Measurements from ENCODE around the gene CTNNA3. TPM values are rescaled to one million over a fixed set of nuclear protein-coding genes. Genes with fewer than 3 reads are reported as not detected.

Gene CTNNA3
- total RNA-seq, 4 donors from 2014 or later: 0.04 to 0.19 (median 0.11) TPM

DNA sequence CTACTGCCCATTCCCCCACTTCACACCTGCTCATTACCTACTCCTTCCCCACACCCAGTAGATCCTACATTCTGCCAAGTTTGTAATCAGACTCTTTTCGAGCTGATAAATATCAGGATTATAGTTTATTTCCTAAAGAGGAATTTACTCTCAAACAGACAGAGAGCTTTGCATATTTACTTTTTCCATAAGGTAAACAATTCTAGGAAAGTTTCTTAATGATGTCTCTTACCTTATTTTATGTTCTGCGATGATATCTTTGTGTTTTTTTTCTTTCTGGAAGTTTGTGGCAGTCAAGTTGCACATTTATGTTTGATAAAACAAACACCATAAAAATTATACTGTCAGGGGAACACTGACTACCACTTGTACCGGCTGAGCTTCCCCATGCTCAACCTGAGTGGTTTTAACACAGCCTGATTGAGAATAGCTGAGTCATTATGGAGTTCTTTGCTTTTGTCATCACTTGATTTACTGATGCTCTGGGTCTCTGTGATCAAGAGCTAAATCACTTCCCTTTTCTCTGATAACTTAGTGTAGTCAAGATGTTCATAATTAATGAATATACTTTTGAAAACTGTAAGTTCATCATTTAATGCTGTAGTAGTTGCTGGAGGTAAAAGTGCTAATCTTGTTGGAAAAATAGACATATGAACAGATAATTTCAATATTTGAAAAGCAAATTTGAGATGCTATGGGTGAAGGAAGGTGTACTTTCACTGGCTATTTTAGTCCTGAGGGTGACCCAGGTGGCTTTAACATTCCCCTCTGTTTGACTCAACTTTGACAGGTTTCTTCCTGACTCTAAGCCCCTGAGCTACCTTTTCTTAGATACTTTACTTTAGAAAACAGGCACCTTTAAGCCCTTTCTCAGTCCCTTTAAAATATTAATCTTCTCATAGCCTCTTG is 1804.7 kb downstream of the CTNNA3 start:
- intact Hi-C loops (cut with DNase I; ENCODE audit: low total_unique reads): no loop called here
- no peak for TF ChIP-seq POLR2A (IDR thresholded peaks at IDR 0.05)
- TF ChIP-seq, protein P1, sequence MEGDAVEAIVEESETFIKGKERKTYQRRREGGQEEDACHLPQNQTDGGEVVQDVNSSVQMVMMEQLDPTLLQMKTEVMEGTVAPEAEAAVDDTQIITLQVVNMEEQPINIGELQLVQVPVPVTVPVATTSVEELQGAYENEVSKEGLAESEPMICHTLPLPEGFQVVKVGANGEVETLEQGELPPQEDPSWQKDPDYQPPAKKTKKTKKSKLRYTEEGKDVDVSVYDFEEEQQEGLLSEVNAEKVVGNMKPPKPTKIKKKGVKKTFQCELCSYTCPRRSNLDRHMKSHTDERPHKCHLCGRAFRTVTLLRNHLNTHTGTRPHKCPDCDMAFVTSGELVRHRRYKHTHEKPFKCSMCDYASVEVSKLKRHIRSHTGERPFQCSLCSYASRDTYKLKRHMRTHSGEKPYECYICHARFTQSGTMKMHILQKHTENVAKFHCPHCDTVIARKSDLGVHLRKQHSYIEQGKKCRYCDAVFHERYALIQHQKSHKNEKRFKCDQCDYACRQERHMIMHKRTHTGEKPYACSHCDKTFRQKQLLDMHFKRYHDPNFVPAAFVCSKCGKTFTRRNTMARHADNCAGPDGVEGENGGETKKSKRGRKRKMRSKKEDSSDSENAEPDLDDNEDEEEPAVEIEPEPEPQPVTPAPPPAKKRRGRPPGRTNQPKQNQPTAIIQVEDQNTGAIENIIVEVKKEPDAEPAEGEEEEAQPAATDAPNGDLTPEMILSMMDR (IDR thresholded peaks at IDR 0.05): no peak
- 47 to 51% methylated on average over 3 of the region's 3 CpGs for whole genome bisulfite sequencing, 2 donors
- no peak for DNase-seq (ENCODE audit: low spot score in 2 of 2)
- H3K4me3 ChIP-seq (ENCODE audit: low read depth, poor library complexity, severe bottlenecking): no peak overlapping the region

DNA sequence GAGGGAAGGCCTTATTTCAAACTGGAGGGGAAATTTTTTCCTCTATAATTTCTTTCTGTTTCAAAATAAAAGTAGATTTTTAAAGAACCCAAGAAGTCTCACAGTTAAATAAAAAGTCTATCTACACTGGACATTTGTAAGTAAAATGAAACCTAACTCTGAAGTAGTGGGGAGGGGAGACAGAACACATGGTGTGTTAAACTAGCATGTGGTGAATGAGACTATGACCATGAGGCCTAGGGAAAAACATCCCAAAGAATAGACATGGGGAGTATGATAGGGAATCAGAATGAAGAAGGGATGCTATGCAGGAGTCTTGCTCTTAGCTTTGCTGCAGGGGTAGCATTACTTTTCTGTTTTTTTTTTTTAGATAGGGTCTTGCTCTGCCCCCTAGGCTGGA is 1831.5 kb downstream of the CTNNA3 start:
- no peak for DNase-seq (ENCODE audit: low spot score in 2 of 2)
- intact Hi-C loops (cut with DNase I; ENCODE audit: low total_unique reads): no loop called here
- TF ChIP-seq POLR2A (IDR thresholded peaks at IDR 0.05): no peak
- TF ChIP-seq, protein P1 (IDR thresholded peaks at IDR 0.05): no peak
- H3K4me3 ChIP-seq (ENCODE audit: low read depth, poor library complexity, severe bottlenecking): no peak overlapping the region

DNA sequence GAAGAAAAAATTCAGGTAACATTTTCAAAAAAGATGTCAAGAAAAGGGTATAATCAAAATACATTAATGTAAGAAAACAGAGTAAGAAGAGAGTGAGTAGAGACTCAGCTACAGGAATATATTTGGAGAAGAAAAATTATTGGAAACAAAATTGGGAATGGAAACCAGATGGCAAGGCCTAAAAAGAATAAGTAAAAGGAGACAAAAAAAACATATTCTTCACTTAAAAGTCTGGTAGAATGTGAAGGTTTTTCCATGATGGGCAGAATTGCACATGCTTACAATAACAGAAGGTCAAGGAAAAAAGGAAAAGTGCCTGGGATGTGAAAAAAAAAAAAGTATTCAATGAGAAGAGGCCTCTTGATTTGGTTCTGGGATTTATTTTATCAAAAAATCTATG is 1832.0 kb downstream of the CTNNA3 start:
- no peak for DNase-seq (ENCODE audit: low spot score in 2 of 2)
- intact Hi-C loops (cut with DNase I; ENCODE audit: low total_unique reads): no loop called here
- H3K4me3 ChIP-seq (ENCODE audit: low read depth, poor library complexity, severe bottlenecking): no peak overlapping the region
- TF ChIP-seq, protein P1 (IDR thresholded peaks at IDR 0.05): no peak
- no peak for TF ChIP-seq POLR2A (IDR thresholded peaks at IDR 0.05)

Small RNA genes lying within 50 kb of the gene (microRNA-seq; reads per million reads assigned to microRNA genes)
- 0 to 0.68 reads per million in 2 donors for gene MIR7151 (ENCODE audit: borderline number of aligned reads in 1 of 2, borderline replicate concordance in 2 of 2)

Other genes with a start within 250 kb of the CTNNA3 start
- under 1 TPM in 1 of 4 donors, not detected in 3; 0.49 TPM for gene DNAJC12, start 142.0 kb upstream of the CTNNA3 start, total RNA-seq
- 10 to 100 TPM; 17.6 to 23.1 (median 19.4) TPM for gene SIRT1, start 188.5 kb upstream of the CTNNA3 start, total RNA-seq

Data from lower leg skin (tissue), 4 donors.